RWPE2 (cell line): ENCODE results near the gene SLC39A11.

Experiments used
- ATAC-seq: fragments of 200-7000 bp; cut with Tn5 transposase; 3 replicates; pipeline ENCODE4 v1.9.1; 2021; ENCODE audit warnings: low read depth
- DNase-seq: peaks from one replicate; pipeline ENCODE4 v3.0.0-alpha.2; 2020; ENCODE audit warnings: low spot score
- H3K27ac ChIP-seq: fragments of 450-650 bp; 2 replicates; pipeline ENCODE4 v1.5.1; 2017; ENCODE audit warnings: mild to moderate bottlenecking; ENCODE audit not compliant: poor library complexity, severe bottlenecking
- H3K27me3 ChIP-seq: fragments of 250-450 bp; sonication (Bioruptor Pico); 2 replicates; pipeline ENCODE4 v1.5.1; 2021; ENCODE audit warnings: mild to moderate bottlenecking, moderate library complexity; ENCODE audit not compliant: insufficient read depth, poor library complexity, severe bottlenecking
- H3K36me3 ChIP-seq: fragments of 250-450 bp; sonication (Bioruptor Pico); 2 replicates; pipeline ENCODE4 v1.5.1; 2020; ENCODE audit warnings: low read depth, mild to moderate bottlenecking, moderate library complexity
- H3K4me1 ChIP-seq: fragments of 250-450 bp; sonication (Bioruptor Pico); 2 replicates; pipeline ENCODE4 v1.5.1; 2021; ENCODE audit warnings: mild to moderate bottlenecking, moderate library complexity; ENCODE audit not compliant: insufficient read depth, poor library complexity, severe bottlenecking
- H3K4me3 ChIP-seq: fragments of 250-450 bp; sonication (Bioruptor Pico); 2 replicates; pipeline ENCODE4 v1.5.1; 2021; ENCODE audit warnings: mild to moderate bottlenecking, moderate library complexity; ENCODE audit not compliant: severe bottlenecking
- H3K9me3 ChIP-seq: fragments of 250-450 bp; sonication (Bioruptor Pico); 2 replicates; pipeline ENCODE4 v1.5.1; 2021; ENCODE audit warnings: mild to moderate bottlenecking, moderate library complexity; ENCODE audit not compliant: severe bottlenecking
- TF ChIP-seq, protein P1 (sequence below): fragments of 450-650 bp; IDR thresholded peaks from one replicate; pipeline ENCODE4 v1.5.1; 2017; ENCODE audit warnings: mild to moderate bottlenecking, moderate library complexity; ENCODE audit not compliant: poor library complexity, severe bottlenecking

Gene SLC39A11

DNA sequence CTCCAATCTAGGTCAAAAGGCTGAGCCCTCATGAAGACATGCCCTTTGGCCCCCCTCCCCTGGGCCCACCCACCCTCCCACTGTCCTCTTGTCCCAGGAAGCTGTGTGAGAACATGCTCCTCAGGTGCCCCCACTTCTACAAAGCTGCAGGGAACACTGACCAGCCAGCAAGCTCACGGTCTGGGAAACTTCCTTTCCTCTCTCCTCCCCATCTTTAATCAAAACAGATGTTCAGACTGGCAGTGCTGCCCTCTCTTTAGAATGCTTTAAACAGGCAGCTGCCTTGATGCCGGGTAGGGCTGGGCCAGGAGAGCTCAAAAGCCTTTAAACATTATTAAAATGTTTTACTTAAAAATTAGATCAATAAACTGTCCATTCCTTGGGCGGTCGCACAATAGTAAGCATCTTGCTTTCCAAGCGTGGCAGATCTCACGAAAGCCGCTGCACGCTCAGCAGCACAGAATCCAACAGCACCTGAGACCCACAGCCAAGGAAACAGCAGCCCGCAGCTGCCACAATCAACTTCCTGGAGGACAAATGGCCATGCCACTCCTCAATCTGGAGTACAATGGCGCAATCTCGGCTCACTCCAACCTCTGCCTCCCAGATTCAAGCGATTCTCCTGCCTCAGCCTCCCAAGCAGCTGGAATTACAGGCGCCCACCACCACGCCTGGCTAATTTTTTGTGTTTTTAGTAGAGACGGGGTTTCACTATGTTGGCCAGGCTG, 399.2 kb downstream of the SLC39A11 start:
- Histone ChIP-seq H3K4me1 (peaks cover 10% of the 10 kb centered on the region), H3K27ac (no peak overlapping the region), H3K9me3 (no peaks in the 10 kb centered on the region), H3K27me3 (no peaks in the 10 kb centered on the region), H3K4me3 (no peak overlapping the region), H3K36me3 (no peaks in the 10 kb centered on the region)
- DNase-seq, result no peak
- TF ChIP-seq, protein P1, sequence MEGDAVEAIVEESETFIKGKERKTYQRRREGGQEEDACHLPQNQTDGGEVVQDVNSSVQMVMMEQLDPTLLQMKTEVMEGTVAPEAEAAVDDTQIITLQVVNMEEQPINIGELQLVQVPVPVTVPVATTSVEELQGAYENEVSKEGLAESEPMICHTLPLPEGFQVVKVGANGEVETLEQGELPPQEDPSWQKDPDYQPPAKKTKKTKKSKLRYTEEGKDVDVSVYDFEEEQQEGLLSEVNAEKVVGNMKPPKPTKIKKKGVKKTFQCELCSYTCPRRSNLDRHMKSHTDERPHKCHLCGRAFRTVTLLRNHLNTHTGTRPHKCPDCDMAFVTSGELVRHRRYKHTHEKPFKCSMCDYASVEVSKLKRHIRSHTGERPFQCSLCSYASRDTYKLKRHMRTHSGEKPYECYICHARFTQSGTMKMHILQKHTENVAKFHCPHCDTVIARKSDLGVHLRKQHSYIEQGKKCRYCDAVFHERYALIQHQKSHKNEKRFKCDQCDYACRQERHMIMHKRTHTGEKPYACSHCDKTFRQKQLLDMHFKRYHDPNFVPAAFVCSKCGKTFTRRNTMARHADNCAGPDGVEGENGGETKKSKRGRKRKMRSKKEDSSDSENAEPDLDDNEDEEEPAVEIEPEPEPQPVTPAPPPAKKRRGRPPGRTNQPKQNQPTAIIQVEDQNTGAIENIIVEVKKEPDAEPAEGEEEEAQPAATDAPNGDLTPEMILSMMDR, result no peak
- no peak for ATAC-seq

DNA sequence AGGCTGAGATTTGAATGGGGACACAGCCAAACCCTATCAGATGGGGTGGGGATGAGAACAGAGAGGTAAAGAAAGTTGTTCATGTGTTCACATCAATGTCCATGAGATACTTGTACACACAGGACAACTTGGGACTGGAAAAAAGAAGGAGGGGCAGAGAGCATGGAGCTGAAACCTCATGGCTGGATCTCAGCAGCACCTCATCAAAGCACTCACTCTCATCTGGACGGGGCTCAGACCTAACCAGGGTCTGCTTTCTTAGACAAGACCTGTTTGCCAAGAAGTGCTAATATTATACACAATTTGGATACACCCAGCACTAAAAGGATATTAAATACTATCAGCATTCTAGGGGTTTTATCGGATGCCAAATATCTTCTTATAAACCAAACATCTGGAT, 399.8 kb downstream of the SLC39A11 start:
- DNase-seq, result no peak
- no peaks in the 10 kb centered on the region for H3K36me3 ChIP-seq
- TF ChIP-seq, protein P1, result no peak

DNA sequence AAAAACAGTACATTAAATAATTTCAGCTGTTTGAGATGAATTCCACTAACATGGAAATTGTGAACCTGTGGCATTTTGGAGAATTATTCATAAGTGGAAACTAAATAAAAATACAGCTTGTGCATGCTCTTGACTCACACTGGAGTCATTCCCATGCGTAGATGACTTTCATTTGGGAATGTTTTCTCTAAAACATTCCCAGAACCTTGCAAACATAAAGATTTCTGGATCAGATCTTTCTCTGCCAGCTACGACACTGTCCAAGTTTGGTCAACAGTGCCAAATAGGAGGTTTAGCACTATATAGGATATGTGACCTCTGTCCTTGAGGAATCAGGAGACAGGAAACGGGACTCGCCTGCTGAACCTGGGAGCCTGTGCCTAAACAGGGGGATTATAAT, 400.9 kb downstream of the SLC39A11 start:
- H3K36me3 ChIP-seq, result no peaks in the 10 kb centered on the region
- H3K4me1 ChIP-seq, result peaks cover 22% of the 10 kb centered on the region
- peak overlapping the region; percentile 47 for H3K27ac ChIP-seq
- TF ChIP-seq, protein P1, result no peak
- ATAC-seq (peak; percentile 42; the same call in 1 of the 3 replicates), DNase-seq (no peak)
- no peaks in the 10 kb centered on the region for H3K27me3 ChIP-seq
- H3K4me3 ChIP-seq, result no peak overlapping the region
- H3K9me3 ChIP-seq, result no peaks in the 10 kb centered on the region

More for the DNA sequence above, 399.8 kb downstream of the SLC39A11 start:
- ATAC-seq, result no peak
- Histone ChIP-seq H3K4me3 (no peak overlapping the region), H3K27me3 (no peaks in the 10 kb centered on the region), H3K4me1 (peaks cover 16% of the 10 kb centered on the region), H3K9me3 (no peaks in the 10 kb centered on the region), H3K27ac (peak overlapping the region; percentile 47)

DNA sequence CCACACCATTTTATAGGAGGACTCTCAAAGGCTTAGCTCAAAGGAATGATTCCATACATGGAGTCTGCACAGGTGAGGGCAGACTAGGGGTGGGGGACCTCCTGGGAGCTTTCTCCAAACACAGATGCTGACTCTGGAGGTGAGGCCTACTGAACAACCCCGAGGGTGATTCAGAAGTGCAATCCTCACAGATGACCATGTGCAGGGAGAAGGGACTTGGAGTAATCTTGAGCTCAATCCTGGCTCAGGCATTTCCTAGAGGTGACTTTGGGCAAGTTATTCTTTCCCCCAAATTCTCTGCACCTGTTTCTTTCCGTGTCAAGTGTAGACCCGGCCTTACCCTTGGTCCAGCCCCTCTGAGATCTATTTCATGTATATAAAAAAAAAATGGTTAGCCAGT, 401.5 kb downstream of the SLC39A11 start:
- TF ChIP-seq, protein P1, result no peak
- Histone ChIP-seq H3K36me3 (no peaks in the 10 kb centered on the region), H3K4me3 (no peak overlapping the region), H3K27ac (peak overlapping the region; percentile 47), H3K27me3 (no peaks in the 10 kb centered on the region), H3K4me1 (peaks cover 22% of the 10 kb centered on the region), H3K9me3 (no peaks in the 10 kb centered on the region)
- ATAC-seq (no peak), DNase-seq (no peak)

DNA sequence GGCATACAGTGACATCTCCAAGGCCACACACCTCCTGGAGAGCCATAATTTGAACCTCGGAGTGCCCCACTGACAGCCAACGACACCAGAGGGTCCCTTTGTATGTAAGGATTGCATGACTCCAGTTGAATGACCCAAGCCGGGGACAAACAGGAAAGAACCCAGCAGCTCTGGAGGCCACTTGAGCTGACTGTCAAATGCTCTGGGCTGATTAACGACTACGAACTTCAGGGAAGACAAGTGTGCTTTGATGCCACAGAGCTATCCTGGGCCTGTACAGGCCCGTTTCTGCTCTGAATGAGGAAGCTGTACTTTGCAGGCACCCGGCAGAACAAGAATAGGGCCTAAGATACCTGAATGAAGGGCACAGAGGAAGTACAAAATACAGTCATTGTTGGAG, 404.6 kb downstream of the SLC39A11 start:
- H3K36me3 ChIP-seq, result no peaks in the 10 kb centered on the region
- peaks cover 40% of the 10 kb centered on the region for H3K4me1 ChIP-seq
- H3K27ac ChIP-seq, result peak overlapping the region; percentile 25
- TF ChIP-seq, protein P1, result no peak
- no peak overlapping the region for H3K4me3 ChIP-seq
- H3K9me3 ChIP-seq, result no peaks in the 10 kb centered on the region
- peak; percentile 30 for ATAC-seq
- DNase-seq, result no peak
- H3K27me3 ChIP-seq, result no peaks in the 10 kb centered on the region
